HT-29 (cell line): Measurements from ENCODE around the gene IZUMO1. TPM values are rescaled to one million over a fixed set of nuclear protein-coding genes. Genes with fewer than 3 reads are reported as not detected.

Experiments used
- DNase-seq: peaks from one replicate; pipeline ENCODE4 v3.0.0-alpha.2; 2015; ENCODE audit warnings: low spot score
- total RNA-seq: library from RNA; depleted of rRNA; stranded (reverse); fragments of >200 nt; shearing (Covaris generic); gene quantifications from 2 replicates; pipeline ENCODE4 v1.2.3, GENCODE V29; 2014

The IZUMO1 gene
- total RNA-seq, 1 experiment from 2014 or later = 0.58 TPM

DNA sequence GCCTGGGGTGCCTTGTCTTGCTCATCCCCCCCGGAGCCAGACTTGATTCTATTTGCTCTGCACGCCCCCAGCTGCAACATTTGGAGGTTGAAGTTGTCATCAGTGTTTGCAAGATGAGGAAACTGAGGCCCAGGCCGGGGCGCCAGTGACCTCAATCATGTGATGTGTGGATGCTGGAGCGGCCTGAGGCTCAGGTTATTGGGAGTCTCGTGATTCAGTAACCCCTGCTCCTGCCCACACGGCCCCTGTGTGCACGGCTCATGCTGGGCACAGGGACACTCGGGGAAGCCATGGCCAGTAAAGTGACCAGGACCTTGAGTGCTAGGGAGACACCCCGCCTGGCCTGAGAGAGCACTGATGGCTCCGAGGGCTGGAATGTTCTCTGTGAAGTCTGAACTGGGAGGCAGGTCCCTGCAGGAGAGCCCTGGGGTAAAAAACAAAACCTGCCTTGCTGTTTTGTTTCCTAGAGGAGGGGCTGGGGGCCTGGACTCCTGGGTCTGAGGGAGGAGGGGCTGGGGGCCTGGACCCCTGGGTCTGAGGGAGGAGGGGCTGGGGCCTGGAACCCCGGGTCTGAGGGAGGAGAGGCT, 10.5 kb upstream of the IZUMO1 start:
- no peak for DNase-seq

DNA sequence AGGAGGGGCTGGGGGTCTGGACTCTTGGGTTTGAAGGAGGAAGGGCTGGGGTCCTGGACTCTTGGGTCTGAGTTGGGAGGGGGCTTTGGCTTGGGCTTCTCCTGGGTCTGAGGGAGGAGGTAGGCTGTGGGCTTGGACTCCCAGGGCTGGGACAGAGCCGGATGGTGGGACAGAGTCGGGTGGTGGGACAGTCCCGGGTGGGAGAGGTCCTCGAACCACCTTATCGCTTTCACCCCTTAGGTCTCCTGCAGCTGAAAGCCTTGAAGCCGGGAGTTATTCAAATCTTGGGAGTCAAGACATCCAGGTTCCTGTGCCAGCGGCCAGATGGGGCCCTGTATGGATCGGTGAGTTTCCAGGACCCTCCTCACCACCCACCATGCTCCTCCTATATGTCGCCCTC, 10.0 kb upstream of the IZUMO1 start:
- DNase-seq = no peak

DNA sequence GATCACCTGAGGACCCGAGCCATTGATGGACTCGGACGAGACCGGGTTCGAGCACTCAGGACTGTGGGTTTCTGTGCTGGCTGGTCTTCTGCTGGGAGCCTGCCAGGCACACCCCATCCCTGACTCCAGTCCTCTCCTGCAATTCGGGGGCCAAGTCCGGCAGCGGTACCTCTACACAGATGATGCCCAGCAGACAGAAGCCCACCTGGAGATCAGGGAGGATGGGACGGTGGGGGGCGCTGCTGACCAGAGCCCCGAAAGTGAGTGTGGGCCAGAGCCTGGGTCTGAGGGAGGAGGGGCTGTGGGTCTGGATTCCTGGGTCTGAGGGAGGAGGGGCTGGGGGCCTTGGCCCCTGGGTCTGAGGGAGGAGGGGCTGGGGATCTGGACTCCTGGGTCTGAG, 9.5 kb upstream of the IZUMO1 start:
- DNase-seq = no peak

DNA sequence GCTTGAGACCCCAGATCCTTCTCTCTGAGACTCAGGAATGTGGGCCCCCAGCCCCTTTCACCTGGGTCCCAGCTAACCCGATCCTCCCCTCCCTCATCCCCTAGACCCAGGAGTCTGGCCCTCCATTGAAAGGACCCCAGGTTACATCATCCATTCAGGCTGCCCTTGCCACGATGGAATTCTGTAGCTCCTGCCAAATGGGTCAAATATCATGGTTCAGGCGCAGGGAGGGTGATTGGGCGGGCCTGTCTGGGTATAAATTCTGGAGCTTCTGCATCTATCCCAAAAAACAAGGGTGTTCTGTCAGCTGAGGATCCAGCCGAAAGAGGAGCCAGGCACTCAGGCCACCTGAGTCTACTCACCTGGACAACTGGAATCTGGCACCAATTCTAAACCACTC, 9.1 kb upstream of the IZUMO1 start:
- DNase-seq = no peak

DNA sequence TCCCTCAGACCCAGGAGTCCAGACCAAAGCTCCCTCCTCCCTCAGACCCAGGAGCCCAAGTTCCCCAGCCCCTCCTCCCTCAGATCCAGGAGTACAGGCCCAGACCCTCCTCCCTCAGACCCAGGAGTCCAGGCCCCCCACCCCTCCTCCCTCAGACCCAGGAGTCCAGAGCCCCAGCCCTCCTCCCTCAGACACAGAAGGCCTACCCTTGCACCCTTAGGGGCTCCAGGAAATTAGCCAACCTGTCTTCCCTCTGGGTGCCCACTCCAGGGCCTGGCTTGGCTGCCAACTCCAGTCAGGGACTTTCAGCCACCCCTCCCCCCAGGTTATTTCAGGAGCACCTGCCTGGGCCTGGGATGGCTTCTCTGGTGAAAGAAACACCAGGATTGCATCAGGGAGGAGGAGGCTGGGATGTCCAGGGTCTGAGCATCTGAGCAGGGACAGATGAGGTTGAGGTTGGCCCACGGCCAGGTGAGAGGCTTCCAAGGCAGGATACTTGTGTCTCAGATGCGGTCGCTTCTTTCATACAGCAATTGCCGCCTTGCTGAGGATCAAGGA, 8.5 kb upstream of the IZUMO1 start, which contains the start of gene FGF21:
FGF21 (plus strand) TSS at position 441 of the 558 bp plus-strand sequence. CDS start 713 bp downstream, outside the sequence.
- DNase-seq = no peak

DNA sequence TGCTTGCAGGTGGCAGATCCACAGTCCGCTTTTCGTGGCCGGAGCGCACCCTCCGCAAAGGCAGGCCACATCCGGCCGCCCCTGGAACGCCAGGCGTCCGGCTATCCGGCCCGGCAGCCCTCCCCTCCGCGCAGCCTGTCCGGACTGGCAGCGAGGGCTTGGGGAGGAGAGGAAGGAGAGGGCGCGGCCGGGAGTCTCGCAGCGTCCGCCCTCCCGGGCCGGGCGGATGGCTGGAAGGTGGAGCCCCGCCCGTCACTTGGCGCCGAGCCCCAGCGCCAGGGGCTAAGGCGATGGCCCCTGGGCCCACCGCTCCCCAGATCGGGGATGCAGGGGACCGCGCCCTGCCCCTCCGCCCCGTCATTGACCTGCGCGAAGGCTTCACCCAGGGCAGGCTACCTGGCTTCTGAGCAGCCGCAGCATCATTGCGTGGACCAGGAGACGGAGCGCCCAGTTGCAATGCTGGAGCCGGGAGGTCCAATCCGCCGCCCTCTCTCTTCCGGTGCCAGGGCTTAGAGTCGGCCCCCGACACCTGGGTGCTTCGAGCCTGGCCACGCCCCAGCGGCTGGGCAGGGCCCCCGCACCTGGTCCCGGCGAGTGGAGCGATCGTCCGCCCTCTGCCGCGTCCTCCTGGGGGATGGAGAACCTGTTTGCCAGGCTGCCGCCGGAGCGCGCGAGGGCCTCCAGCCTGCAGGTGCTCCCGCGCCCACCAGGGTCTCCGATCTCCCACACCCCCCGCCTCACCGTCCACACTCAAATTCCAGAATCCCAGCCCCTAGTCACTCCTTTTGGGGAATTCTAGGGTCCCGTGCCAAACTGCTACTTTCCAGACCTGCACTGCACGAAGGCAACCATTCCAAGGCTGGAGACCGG, 6.0 kb upstream of the IZUMO1 start, which contains the start of gene FUT1:
FUT1 (minus strand) TSS at position 146 of the 870 bp plus-strand sequence. CDS start 1,360 bp downstream, outside the sequence.
- DNase-seq = peak; percentile 98

DNA sequence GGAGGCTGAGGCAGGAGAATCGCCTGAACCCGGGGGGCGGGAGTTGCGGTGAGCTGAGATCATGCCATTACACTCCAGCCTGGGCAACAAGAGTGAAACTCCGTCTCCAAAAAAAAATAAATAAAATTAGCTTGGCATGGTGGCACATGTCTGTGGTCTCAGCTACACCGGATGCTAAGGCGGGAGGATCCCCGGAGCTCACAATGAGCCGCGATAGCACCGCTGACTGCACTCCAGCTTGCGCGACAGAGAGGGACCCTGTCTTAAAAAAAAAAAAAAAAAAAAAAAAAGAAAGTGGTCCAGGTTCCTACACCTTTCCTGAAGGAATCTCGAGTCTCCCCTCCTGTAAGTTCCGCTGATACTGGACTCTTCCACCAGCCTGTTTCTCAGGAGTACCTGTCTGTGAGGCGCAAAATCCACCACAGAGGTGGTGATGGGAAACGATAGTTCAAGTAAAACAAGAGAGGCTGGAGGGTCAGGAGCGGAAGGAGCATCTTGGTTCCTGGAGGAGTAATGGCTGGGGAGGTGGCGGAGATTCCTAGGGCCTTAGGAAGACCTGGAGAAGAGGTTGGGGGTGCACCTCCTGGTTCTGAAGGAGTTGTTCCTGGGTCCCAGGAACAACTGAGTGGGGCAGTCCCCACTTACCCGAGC, 5.3 kb upstream of the IZUMO1 start:
- DNase-seq = no peak

DNA sequence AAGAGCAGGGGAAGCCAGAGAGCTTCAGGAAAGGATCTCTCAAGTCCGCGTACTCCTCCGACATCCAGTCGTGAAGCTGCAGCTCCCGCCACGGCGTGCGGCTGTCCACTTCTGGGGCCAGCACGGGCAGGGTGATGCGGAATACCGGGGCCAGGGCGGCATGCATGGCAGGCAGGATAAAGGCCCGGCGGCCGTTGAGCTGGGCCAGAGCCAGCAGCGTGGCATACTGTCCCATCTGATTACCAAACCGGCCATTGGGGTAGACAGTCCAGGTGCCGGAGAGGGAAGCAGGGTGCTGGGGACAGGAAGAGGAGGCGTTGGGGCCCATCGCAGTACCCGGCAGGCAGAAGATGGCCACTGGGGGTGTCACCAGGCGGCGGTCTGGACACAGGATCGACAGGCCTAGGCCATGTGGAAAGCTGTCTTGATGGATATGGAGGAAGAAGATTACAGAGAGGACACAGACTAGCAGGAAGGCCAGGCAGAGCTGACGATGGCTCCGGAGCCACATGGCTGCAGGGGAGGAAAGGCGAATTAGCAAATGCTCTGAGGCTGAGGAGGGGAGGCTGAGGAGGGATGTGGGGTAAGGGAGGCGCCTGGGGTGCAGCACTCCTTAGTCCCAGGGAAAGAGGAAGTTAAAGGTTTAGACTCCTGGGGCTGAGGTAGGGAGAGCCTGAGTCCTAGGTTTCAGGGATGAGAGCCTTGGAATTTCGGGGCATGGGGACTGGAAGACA, 4.2 kb upstream of the IZUMO1 start:
- no peak for DNase-seq

DNA sequence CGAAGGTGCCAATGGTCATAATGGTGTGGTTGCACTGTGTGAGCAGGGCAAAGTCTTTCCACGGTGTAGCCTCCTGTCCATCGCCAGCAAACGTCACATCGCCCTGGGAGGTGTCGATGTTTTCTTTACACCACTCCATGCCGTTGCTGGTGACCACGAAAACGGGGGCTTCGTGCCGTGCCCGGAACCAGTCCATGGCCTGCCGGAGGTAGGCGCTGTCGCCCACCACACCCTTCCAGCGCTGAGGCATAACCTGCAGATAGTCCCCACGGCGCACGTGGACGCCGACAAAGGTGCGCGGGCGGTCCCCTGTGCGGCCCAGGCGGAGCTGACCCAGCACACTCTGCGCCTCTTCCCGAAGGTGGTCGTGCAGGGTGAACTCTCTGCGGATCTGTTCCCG, 3.6 kb upstream of the IZUMO1 start:
- no peak for DNase-seq

DNA sequence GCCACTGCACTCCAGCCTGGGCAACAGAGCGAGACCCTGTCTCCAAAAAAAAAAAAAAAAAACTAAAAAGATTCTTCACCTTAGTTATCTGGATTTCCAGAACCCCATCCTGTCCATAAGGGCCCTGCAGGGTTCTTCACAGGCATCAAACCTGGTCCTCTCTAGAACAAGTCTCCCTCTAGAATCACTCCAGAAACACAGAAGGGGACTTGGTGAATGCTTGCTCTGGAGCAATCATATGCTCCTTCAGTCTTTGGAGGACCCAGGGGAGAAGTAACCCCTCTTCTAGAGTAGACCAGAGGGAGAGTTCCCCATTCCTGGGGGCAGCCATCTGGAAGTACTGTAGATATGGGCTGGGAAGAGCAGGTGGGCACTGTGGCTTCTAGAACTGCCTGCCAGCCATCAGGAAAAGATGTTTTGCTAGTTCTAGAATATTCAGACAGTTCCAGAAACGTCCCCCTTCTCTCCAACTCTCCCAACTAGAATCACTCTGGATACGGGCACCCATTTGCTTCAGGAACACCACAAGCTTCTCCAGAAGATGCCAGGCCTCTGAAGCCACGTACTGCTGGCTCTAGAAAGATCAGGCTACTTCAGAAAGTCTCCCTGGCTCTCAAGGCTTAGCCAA, 3.0 kb upstream of the IZUMO1 start:
- no peak for DNase-seq

DNA sequence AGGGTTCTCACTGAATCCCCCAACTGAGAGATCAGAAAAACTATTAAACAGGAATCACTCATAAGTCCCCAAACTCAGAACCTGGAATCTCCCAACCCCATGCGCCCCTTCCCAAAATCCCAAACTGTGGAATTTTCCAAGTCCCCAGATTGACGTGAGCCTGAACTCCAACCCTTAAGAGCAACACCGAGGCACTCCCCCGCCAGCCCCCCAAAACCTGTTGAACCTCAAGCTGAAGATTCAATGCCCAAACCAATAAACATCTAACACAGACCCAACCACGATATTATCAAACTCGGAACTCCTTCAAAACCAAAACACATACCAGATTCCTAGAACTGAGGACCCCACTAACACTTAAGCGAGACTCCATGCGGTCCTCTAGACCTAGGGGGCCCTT, 599 bp downstream of the IZUMO1 start:
- DNase-seq = no peak

DNA sequence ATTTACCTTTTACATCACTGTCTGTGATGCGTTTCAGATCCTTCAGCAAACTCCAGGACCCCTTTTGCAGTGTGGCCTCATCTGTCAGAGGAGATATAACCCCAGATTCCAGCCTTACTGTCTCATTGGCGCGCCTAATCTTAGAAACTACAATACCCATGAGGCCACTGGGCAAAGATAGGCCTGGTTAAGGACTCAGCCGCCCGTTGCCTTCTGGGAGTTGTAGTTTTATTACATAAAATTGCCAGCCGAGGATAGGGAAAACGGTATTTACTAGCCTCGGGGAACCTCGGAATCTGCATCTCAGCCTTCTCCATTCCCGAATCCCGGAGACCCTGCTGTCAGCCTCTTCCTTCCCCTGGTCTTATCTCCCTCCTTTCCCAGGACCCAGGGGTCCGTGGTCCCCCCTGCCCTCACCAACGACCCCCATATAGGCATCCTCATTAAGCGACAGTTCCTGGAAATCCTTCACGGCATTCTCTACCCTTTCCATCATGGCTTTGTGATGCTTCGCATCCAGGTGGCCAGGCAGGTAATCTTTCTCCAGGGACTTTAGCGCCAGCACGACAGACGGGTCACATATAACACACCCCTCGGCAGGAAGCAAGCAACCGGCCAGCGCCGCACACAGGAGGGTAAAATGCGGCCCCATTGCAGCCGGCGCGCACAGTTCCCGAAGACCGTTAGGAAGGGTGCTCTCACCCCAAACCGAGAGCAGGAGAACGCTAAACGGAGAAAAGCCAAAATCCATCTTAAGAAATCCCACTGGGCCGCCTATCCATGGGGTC, 1.3 kb downstream of the IZUMO1 start:
- peak; percentile 84 for DNase-seq

DNA sequence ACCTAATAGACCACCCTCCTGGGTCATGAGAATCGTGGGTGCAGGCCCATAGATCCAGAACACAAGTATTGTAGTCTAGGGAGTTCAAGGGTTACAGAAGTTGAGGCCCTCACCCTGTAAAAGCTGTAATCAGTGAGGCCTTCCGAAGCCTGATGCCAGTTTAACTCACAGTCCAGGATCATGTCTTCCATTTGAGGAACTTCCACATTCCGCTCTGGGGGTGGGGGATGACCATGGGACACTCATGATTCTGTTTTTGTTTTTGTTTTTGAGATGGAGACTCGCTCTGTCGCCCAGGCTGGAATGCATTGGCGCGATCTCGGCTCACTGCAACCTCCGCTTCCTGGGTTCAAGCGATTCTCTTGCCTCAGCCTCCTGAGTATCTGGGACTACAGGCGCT, 4.6 kb downstream of the IZUMO1 start:
- no peak for DNase-seq

DNA sequence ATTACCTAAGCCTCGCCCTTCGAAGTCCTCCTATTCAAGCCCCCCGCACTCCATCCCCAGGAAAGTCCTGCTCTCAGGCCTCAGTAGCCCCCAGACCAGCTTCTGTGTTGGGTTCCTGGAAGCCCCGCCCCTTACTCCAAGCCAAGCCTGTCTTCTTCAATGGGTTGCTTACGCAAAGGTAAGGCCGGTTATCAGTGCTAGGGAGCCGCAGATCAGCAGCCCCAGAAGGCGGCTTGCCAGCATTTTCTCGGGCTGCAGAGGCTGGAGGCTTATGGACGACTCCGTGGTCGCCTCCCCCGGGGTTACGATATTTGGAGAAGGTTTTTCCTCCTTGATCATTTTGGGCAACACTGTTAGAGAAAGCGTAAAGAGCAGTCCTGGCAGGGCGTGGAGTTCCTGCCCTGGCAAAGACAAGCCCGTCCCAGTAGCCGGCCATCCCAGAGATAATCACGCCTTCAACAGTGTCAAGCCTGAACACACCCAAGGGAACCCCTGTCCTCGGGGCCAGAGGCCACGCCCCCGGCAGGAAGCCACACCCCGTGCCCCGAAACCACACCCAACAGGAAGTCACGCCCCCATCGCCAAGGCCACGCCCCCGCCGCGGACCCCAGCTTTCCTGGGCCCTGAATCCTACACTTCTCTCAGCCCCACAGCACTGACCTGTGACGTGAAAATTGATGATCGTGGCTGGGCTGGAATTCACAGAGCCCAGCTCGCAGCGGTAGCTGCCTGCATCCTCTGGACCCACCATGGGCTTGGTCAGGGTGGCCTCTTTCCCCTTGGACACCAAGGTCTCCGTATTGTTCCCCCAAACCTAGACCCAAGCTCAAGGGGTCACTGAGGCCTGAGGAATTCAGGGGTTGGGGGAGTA, 5.3 kb downstream of the IZUMO1 start:
- DNase-seq = peak; percentile 49

DNA sequence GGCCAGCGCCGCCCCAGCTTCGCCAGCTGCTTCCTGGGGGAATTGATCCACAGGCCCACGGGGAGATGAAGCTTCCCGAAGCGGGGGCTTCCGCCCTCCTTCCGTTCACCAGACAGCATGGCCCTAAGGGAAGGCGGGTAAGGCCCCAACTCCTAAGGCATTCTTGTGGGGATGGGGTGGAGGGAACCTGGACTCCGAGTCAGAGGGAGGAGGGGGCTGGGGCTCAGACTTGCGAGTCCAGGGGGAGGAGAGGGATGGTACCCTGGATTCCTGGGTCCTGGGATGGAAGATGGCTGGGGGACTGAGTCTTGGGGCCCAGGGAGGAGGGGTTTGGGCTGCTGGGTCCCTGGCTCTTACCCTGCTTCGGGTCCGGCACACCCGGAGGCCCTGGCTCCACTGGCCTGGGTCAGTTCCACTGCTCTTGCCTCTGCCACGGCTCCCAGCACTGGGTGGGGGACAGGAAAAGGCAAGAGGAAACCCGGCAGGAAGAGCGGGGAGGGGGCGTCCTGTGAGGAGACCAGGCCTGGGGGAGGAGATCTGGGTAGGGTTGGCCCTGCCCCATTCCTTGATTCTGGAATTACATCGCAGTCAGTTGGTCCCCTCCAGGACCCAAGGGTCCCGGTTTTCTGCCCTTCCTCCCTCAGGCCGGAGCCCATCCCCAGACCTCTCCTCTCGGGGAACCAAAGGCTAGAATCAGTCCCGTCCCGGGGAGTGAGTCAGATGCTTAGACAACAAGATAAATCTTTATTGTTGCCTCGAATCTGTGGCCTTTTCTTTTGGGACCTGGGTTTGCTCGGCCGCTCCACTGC, 6.3 kb downstream of the IZUMO1 start, which contains the start of gene RASIP1:
RASIP1 (minus strand) TSS at position 447 of the 809 bp plus-strand sequence; CDS start at position 119, 328 bp downstream.
- no peak for DNase-seq

DNA sequence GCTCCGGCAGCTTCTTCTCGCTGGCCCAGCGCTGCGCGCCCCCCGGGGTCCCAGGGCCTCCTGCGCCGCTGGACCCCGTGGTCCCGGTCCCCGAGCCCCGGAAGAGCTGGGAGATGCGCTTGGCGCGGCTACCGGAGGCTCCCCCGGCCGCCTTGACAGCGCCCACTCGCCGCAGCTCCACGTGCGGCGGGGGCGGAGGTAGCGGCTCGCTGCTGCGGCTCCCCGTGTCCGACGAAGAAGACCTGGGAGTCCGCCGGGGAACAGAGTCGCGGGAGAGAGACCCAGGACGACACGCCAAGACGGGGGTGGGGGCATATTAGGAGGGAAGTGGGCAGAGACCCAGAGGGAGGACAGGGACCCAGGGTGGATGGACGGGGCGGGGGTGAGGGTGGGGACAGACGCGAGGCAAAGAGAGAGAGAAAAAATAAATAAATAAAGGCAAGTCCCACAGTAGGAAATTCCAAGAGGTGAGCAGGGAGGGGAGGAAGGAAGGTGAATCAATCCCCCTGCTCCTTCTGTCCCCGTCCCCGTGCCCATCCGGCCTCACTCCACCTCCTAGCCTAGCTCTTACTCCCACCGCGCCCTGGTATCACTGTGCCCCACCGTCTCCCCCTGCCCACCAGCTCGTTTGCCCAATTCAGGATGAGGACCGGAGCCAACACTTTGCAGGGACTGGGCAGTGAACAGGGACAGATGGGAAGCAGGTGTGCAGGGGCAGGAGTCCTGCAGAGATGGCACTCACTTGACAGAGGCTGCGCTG, 7.1 kb downstream of the IZUMO1 start:
- DNase-seq = no peak
